Occipital lobe (tissue), 2 donors: ENCODE results near the gene RTP5. TPM values are rescaled to one million over a fixed set of nuclear protein-coding genes. Genes with fewer than 3 reads are reported as not detected.

ENCODE experiments used
- DNase-seq: peaks from one replicate; lab custom pipeline; 2025; lab: John Stamatoyannopoulos, UW
- total RNA-seq: library from RNA; depleted of rRNA; stranded (reverse); fragments of >200 nt; gene quantifications from one replicate; pipeline ENCODE4 v1.2.3, GENCODE V29; 2014

The RTP5 gene
- total RNA-seq, 1 donor from 2014 or later, result 2.5 TPM

DNA sequence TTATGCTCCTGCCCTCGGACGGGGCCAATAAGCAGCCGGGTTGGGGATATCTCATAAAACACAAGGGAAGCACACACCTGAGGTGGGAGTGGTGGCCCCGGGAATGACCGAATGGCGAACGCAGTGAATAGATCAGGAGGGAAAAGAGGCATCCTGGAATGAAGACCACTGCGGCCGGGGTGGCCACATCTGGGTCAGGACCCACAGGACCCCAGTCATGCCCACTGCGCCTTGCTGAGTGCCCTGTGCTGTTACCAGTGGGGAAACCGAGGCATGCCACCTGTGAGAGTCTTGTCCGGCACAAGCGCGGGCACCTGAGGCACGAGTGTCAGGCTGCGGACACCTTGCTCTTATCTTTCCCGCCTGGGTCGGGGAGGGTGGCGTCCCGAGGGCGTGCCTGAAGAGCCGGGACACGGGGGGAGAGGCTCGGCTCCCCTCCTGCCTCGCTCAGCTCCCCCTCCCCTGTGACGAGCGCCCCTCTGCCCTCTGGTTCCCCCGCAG, 12.4 kb upstream of the RTP5 start:
- DNase-seq, result no peak

DNA sequence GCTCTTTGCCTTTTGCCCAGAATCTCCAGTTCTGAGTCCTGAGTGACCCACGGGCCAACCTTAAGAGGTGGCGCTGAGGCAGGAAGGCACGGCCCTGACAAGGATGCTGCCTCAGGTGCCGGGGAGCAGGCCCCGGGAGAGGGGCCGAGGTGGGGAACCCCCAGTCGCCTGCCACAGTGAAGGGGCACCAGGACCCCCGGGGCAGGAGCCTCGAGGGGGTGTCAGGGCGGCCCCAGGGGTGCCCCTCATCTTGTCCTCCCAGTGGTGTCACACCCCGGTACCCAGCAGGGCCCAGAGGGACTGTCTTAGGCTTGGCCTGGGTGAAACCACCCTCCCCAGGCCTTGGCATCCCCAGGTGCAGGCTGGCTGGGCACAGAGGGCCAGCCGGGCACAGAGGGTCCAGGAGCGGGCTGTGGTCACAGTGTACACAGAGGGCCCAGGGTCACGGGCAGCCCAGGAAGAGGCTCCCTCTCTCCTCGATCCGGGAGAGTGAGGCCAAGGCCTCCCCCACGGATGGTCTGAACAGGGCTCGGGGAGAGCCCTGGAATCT, 11.9 kb upstream of the RTP5 start:
- DNase-seq, result no peak

DNA sequence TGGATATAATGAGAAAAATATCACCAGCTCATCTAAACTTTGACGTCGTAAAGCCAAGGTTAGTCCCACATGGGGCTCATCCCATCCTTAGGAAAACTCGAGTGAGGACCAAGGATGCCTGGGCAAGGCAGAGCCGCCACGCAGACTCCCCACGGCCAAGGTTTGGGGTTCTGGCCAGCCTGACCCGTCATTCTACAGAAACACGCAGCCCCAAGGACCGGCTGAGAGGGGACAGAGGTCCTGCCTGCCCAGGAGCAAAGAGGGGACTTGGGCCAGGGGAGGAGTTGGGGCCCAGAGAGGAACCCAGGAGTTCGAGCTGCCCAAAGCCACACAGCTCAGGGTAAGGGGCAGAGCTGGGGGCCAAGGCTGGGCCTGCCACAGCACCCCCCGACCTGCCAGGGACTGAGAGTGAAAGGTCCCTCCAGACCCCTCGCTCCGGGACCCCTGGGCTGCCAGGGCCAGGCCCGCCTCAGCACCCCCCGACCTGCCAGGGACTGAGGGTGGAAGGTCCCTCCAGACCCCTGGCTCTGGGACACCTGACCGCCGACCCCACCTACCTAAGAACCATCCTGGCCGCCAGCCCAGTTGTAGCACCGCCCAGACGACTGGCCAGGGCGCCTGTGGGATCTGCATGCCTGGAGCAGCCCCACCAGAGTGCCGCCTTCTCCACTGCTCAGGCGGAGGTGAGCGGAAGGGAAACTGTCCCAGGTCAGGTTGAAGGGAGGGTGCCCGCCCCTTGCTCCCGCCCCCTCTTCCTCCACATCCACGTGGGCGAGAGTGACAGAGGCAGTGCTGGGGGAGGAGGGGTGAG, 11.1 kb upstream of the RTP5 start, which contains the start of gene PDCD1:
TSS of gene PDCD1 (minus strand) at position 689 of the 811 bp plus-strand sequence. CDS start at position 633, 56 bp downstream.
- DNase-seq, result no peak

DNA sequence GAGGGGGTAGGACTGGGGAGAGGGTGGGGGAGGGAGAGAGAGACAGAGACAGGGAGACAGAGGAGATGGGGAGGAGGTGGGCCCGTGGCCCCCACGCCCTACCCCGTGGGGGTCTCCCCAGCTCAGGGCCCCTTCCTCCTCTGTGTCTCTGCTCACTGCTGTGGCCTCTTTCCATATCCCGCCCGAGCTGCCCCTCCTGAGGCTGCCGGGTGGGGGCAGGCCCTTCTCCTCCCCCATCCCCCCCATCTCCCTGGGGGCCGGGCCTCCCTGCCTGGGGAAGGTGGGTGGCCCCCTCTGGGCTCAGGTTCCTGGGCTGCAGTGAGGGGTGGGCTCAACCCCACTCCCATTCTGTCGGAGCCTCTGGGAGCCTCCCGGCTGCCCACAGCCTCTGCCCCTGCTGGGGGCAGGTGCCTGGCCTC, 10.5 kb upstream of the RTP5 start:
- no peak for DNase-seq

DNA sequence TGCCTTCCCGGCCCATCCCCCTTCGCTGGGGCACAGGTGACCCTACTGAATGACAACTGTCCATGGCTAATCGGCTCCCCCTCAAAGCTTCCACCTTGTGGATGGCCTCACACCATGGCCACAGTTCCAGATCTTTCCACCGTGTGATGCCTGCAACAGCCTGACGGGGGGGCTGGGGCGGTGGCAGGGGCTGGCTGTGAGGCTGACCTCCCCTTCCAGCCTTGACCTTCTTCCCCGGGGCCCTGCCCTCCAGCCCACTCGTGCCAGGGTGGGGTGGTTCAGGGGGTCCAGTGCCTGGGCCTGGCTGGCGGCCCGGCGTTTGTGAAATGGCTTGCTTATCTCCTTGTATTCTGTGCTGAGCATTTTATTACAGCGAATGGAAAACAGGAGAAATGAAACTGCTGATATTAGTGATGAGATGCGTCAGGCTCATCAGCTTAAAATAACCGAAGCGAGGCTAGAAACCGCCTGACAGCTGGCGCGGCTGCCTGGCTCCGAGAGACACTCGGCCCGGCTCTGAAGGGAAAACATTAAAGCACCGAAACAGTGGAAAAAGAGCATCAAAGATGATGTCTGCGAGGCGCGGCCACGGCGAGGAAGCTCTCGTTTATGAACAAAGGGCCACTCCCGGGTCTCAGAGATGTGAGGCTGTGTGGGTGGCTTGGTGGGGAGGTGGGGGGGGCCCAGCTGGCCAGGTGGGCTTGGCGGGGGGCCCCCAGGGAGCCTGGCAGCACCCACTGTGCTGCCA, 9.9 kb upstream of the RTP5 start:
- DNase-seq, result no peak

DNA sequence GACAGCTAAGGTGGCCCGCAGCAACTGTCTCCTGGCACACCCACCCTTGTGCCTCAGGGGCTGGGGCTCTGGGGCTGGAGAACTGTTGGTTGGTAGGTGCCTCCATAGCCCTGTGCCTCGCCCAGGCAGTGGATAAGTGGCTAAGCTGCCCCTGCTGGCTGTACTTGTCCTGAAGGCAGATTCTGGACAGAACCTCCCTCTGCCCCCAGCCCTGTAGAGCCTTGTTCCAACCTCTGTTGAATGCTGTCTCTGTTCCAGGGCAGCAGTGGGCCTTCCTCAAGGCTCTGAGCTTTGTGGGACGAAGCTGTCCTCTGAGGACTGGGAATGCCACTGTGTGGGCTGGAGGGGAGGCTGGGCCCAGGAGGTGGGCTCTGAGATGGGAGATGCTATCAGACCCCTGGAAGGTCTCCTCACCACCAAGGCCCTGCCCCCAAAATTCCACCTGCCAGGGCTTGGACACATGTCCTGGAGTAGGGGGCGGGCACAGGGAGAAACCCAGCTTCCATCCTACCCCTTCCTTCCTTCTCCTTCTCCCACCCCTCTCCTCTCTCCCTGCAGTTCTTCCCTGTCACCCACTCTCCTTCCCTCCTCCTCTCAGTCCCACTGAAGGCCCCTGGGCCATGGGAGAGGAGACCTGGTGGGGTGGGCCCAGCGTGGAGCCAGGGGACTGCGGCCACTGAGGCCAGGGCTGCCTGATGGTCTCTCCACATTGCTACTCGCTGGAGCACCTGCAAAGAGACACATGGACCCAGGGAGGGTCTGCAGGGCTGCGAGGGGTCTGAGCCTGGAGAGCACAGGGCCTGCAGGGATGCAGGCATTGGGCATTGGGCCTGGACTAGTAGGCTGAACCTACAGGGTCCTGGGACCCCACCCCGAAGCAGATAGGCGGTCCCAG, 9.1 kb upstream of the RTP5 start:
- no peak for DNase-seq

DNA sequence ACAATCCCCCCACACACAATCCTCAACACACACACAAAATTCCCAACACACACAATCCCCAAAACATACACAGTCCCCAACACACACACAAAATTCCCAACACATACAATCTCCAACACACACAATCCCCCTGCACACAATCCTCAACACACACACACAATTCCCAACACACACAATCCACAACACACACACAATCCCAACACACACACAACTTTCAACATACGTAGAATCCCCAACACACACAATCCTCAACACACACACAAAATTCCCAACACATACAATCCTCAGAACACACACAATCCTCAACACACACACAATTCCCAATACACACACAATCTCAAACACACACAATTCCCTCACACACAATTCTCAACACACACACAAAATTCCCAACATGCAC, 8.3 kb upstream of the RTP5 start:
- no peak for DNase-seq

DNA sequence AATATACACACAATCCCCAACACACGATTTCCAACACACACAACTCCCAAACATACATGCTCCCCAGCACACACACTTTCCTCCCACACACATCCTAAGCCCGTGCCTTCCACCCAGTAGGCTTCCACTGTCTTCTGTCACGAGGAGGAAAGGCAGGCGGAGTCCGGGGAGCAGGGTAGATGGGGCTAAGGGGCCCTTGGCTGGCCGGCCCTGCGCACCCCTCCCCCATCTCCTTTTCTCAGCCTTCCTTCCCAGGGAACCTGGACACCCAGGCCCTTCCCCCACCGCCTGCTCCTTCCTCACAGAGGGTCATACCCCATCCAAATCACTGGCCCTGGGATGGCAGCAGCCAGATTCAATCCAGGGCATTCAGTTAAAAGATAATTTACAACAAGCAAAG, 7.4 kb upstream of the RTP5 start:
- no peak for DNase-seq

DNA sequence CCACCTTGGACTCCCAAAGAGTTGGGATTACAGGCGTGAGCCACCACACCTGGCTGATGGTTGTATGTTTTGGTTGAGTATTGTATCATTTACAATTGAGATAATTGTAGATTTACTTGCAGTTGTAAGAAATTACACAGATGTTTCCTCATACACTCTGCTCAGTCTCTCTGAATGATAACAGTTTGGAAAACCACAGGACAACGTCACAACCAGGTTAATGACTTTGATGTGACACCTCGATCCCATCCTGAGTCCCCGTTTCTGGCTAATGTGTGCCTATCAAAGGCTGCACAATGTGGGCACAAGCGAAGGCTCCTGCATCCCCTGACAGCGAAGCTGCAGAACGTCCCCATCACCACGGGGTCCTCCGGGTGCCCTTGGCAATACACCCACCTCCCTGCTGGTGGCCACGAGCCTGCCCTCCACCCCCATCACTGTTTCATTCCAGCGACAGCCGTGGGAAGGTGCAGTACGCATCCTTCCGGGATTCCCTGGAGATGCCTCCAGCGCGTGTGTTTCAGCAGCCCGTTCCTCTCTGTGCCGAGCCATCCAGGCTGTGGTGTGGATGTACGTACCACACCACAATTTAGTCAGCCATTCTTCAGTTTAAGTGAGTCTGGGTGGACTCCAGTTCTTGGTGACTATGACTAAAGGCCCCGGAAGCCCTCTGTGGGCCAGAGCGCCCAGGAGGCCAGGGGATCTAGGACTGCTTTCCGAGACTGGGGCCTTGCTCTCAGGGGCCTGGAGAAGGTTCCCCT, 6.6 kb upstream of the RTP5 start:
- DNase-seq, result no peak

DNA sequence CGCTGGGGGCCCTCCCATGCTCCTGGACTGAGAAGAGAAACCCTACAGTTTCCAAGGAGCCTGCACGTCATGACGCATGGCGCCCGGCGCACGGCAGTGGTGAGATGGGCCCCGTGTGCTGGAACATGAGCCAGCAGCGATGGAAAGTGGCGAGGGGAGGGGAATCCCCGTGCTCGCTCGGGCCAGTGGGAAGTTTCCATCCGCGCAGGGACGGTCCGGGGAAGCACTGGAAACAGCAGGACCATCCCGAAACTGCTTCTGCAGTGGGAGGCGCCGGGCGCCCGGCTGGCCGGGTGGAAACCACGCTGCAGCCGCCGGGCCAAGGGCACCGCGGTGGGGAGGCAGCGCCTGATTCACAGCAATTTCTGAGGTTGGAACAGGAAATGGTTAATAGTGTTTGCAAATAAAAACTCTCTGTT, 6.0 kb upstream of the RTP5 start:
- DNase-seq, result no peak

DNA sequence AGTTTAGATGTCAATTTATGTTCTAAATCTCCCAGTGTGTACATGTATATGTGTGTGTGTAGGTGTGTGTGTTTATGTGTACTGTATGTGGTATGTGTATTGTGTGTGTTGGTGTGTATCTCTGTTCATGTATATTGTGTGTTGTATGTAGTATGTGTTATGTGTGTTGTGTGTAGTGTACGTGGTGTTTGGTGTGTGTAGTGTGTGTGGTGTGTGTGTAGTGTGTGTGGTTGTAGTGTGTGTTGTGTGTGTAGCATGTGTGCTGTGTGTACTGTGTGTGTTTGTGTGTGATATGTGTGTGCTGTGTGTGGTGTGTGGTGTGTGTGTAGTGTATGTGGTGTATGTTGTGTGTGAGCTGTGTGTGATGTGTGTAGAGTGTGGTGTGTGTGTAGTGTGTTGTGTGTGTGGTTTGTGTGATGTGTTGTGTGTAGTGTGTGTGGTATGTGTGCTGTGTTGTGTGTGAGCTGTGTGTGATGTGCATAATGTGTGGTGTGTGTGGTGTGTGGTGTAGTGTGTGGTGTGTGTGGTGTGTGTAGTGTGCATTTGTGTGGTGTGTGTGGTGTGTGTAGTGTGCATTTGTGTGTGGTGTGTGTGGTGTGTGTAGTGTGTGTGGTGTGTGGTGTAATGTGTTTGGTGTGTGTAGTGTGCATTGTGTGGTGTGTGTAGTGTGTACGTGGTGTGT, 5.2 kb upstream of the RTP5 start:
- no peak for DNase-seq

DNA sequence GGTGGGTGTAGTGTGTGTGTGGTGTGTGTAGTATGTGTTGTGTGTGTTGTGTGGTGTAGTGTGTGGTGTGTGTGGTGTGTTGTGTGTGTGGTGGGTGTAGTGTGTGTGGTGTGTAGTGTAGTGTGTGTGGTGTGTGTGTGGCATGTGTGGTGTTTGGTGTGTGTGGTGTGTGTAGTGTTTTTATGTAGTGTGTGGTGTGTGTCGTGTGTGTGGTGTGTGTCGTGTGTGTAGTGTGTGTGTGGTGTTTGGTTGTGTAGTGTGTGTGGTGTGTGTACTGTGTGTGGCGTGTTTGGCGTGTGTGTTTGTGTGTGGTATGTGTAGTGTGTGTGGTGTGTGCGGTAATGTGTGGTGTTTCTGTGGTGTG, 4.7 kb upstream of the RTP5 start:
- no peak for DNase-seq

DNA sequence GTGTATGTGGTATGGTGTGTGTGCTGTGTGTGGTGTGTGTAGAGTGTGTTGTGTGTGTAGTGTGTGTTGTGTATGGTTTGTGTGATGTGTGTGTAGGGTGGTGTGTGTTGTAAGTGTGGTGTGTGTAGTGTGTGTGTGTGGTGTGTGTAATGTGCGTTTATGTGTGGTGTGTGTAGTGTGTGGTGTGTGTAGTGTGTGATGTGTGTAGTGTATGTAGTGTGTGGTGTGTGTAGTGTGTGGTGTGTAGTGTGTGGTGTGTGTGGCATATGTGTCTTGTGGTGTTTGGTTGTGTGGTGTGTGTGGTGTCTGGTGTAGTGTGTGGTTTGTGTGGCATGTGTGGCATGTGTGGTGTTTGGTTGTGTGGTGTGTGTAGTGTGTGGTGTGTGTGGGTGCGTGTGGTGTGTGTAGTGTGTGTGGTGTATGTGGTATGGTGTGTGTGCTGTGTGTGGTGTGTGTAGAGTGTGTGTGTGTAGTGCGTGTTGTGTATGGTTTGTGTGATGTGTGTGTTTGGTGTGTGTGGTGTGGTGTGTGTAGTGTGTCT, 4.0 kb upstream of the RTP5 start:
- DNase-seq, result no peak

DNA sequence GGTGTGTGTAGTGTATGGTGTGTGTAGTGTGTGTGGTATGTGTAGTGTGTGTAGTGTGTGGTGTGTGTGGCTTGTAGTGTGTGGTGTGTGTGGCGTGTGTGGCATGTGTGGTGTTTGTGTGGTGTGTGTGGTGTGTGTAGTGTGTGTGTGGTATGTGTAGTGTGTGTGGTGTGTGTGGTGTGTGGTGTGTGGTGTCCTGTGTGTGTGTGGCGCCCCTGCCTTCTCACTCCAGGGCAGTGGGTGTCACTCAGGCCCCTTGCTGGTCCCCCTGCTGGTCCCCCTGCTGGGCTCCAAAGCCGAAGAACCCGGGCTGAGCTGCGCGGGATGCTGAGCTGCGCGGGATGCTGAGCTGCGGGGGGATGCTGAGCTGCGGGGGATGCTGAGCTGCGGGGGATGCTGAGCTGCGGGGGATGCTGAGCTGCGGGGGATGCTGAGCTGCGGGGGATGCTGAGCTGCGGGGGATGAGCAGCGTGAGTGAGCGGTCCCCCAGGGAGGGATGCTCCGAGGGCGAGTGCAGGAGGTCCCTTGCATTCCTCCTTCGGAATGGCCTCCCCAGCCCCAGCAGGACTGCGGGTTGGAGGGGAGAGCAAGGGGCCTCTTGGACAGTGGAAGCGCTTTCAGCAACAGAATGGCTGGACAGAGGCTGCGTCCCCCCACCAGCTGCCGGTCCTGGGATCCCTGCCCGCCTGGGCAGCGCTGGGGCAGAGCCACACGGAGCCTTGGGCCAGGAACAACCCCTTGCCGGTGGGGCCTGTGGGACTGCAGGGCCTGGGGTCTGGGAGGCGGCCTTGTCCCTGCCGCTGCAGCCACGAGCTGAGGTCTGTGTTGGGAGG, 3.4 kb upstream of the RTP5 start:
- no peak for DNase-seq

DNA sequence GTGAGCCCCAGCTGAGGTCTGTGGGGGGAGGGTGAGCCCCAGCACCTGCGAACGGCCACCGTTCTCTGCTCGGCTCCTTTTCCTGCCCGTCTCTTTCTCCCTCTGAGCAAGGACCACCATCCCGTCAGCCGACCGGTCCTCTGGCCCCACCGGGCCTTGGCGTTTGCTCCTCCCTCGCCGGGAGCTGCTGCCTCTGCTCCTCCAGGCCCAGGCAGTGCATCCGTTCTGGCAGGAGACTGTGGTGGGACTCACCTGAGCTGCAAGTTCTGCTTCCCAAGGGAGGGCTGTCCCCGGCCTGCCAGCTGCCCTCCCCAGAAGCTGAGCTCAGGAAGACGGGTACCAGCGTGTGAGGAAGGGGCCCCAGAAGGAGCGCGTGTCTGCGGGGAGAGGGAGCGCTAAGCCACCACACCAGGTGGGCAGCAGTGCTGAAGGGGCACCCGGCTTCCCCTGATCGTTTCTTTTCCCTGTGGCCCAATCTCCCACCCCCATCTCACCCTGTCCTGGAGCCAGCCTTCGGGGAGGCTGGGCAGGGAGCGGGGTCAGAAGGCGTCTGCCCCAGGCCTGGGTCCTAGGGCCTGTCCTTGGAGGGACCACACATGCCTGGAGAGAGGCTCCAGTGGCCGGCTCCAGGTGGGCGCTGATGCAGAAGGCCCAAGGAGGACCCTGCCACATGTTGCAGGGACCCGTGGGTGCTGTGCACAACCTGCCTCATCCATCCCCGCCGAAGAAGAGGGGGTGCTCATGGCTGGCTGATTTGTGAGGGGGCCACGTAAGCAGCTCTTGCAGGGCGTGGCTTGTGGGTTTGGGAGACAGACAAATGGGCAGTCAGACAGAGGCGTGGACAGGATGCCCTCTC, 2.5 kb upstream of the RTP5 start:
- no peak for DNase-seq

DNA sequence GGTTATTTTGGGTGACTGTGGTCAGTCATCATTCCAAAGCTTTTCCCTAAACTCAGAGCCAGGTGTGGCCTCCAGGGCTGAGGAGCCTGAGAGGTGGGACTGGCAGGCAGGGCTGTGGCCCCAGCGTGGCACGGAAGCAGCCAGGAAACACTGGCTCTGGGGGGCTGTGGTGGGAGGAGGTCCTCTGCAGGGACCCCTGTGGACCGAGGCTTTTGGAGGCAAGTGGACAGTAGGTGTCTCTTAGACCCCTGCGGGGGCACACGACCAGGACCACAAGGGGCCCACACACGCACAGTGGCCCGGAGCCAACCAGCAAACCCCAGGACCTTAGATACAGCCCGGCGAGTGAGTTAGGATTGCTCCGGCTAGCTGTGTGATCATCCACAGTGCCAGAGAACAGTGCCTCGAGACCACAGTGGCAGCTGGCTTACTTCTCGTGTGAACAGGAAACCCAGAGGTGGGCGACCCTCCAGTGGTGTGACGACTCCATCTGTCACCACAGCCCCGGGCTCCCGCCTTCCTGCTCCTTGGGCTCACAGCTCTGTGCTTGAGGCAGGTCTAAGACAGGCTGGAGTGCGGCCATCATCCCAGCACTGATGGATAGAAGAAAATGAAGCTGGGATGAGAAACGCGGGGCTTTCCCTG, 1.6 kb upstream of the RTP5 start:
- no peak for DNase-seq

DNA sequence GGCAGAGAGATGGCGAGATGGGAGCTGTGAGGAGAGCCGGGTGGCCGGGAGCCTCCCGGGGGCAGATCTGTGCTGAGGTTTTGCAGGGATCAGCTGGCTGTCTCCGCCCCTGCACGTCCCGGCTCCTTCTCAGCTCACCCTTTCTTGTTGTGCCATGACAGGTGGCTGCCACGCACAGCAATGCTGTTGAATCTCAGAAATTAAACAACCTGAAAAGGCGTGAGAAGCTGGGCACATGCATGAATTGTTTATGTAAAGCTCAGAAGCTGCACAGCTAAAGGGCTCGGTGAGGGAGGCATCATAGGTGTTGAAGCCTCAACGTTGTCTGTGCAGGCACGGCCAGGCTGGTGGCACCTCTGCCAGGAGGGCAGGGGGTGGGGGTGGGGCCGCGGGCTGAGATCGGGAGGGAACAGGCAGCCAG, 858 bp upstream of the RTP5 start:
- DNase-seq, result no peak
